Type B pancreatic cell (in vitro differentiated cells): ENCODE results near the gene TBC1D1. TPM values are rescaled to one million over a fixed set of nuclear protein-coding genes. Genes with fewer than 3 reads are reported as not detected.
A peak's percentile ranks its signal among the peaks of the same experiment; 100 is the strongest.

ENCODE experiments used
- DNase-seq: peaks from one replicate; pipeline ENCODE4 v3.0.0; 2021; ENCODE audit warnings: mixed read lengths; ENCODE audit not compliant: unreplicated experiment; ENCODE audit errors: extremely low spot score
- H3K27ac Mint-ChIP-seq: 2 replicates; pipeline ENCODE4 v1.8.0; 2021; ENCODE audit warnings: mild to moderate bottlenecking, mixed read lengths
- H3K27me3 Mint-ChIP-seq: 2 replicates; pipeline ENCODE4 v1.8.0; 2021; ENCODE audit warnings: mixed read lengths
- H3K36me3 Mint-ChIP-seq: 2 replicates; pipeline ENCODE4 v1.8.0; 2021; ENCODE audit warnings: mixed read lengths
- H3K4me1 Mint-ChIP-seq: one replicate; pipeline ENCODE4 v1.8.0; 2021; ENCODE audit warnings: mixed read lengths; ENCODE audit not compliant: unreplicated experiment
- H3K4me3 Mint-ChIP-seq: 2 replicates; pipeline ENCODE4 v1.8.0; 2021; ENCODE audit warnings: mild to moderate bottlenecking, mixed read lengths
- H3K9me3 Mint-ChIP-seq: 2 replicates; pipeline ENCODE4 v1.8.0; 2021; ENCODE audit warnings: mixed read lengths
- CTCF ChIP-seq: fragments of 200-600 bp; sonication (generic); conservative IDR thresholded peaks from 2 replicates; pipeline ENCODE4 v1.5.0; 2021; ENCODE audit warnings: antibody characterized with exemption, mild to moderate bottlenecking
- total RNA-seq: library from RNA; stranded (reverse); gene quantifications from 2 replicates; pipeline ENCODE4 v1.2.1, GENCODE V29; 2021; ENCODE audit warnings: low replicate concordance

The TBC1D1 gene
- total RNA-seq, 1 donor from 2014 or later, result 110 TPM

GRCh38 chr4:38102957-38103588, 212.2 kb downstream of the TBC1D1 start:
- no peak overlapping the region for H3K27ac Mint-ChIP-seq
- DNase-seq, result no peak
- H3K27me3 Mint-ChIP-seq, result no peaks in the 10 kb centered on the region
- H3K4me1 Mint-ChIP-seq, result peaks cover 9% of the 10 kb centered on the region
- H3K36me3 Mint-ChIP-seq, result peaks cover 40% of the 10 kb centered on the region
- H3K9me3 Mint-ChIP-seq, result no peaks in the 10 kb centered on the region
- TF ChIP-seq CTCF, result no peak
- no peak overlapping the region for H3K4me3 Mint-ChIP-seq

GRCh38 chr4:38105475-38106220, 214.8 kb downstream of the TBC1D1 start:
- H3K27me3 Mint-ChIP-seq, result no peaks in the 10 kb centered on the region

GRCh38 chr4:38106311-38106710, 215.4 kb downstream of the TBC1D1 start:
- H3K9me3 Mint-ChIP-seq, result no peaks in the 10 kb centered on the region
- peaks cover 48% of the 10 kb centered on the region for H3K36me3 Mint-ChIP-seq
- no peak for DNase-seq
- peaks cover 37% of the 10 kb centered on the region for H3K4me1 Mint-ChIP-seq
- no peak overlapping the region for H3K27ac Mint-ChIP-seq
- H3K27me3 Mint-ChIP-seq, result no peaks in the 10 kb centered on the region
- H3K4me3 Mint-ChIP-seq, result no peak overlapping the region
- no peak for TF ChIP-seq CTCF

More at GRCh38 chr4:38105475-38106220, 214.8 kb downstream of the TBC1D1 start:
- DNase-seq, result no peak
- H3K4me1 Mint-ChIP-seq, result peaks cover 32% of the 10 kb centered on the region
- no peaks in the 10 kb centered on the region for H3K9me3 Mint-ChIP-seq
- no peak for TF ChIP-seq CTCF
- H3K36me3 Mint-ChIP-seq, result peaks cover 48% of the 10 kb centered on the region
- H3K27ac Mint-ChIP-seq, result no peak overlapping the region
- H3K4me3 Mint-ChIP-seq, result no peak overlapping the region

- Mint-ChIP-seq H3K4me1 (peaks cover 42% of the 10 kb centered on the region), H3K4me3 (no peak overlapping the region), H3K9me3 (no peaks in the 10 kb centered on the region), H3K36me3 (peaks cover 43% of the 10 kb centered on the region), H3K27ac (no peak overlapping the region), H3K27me3 (no peaks in the 10 kb centered on the region)
- no peak for DNase-seq
- TF ChIP-seq CTCF, result no peak
Measured at GRCh38 chr4:38106886-38107514, 216.1 kb downstream of the TBC1D1 start.

GRCh38 chr4:38107818-38108217, 216.9 kb downstream of the TBC1D1 start:
- DNase-seq, result no peak
- no peak for TF ChIP-seq CTCF
- H3K36me3 Mint-ChIP-seq, result peaks cover 39% of the 10 kb centered on the region
- no peak overlapping the region for H3K4me3 Mint-ChIP-seq
- no peaks in the 10 kb centered on the region for H3K27me3 Mint-ChIP-seq
- no peaks in the 10 kb centered on the region for H3K9me3 Mint-ChIP-seq
- H3K27ac Mint-ChIP-seq, result peak overlapping the region; percentile 54
- H3K4me1 Mint-ChIP-seq, result peaks cover 44% of the 10 kb centered on the region
